Activated B cell treated with CpG ODN at 0.5 μM for 24 hours (primary cell): Measurements from ENCODE around the gene SERGEF. TPM values are rescaled to one million over a fixed set of nuclear protein-coding genes. Genes with fewer than 3 reads are reported as not detected.
"Not testable (repeated sequence)": the region's sequence is repeated elsewhere in the genome, so short reads cannot be mapped to it uniquely, and the experiment has no call there.

Experiments
- ATAC-seq: fragments of 200-7000 bp; cut with Tn5 transposase; one replicate; pipeline ENCODE4 v1.10.0; 2021; ENCODE audit warnings: low read depth, mild to moderate bottlenecking, moderate library complexity
- CTCF ChIA-PET: fragments of 350-600 bp; sonication (Branson Sonifier 250); formaldehyde crosslinking; loops from one replicate; lab custom pipeline; 2021; ENCODE audit warnings: antibody characterized with exemption; lab: Charles Lee
- POLR2A ChIA-PET: fragments of 350-600 bp; sonication (Branson Sonifier 250); formaldehyde crosslinking; loops from one replicate; lab custom pipeline; 2021; ENCODE audit warnings: antibody characterized with exemption; lab: Charles Lee
- DNase-seq: peaks from one replicate; pipeline ENCODE4 v3.0.0; 2022
- H3K27ac Mint-ChIP-seq: one replicate; pipeline ENCODE4 v1.8.0; 2020; ENCODE audit warnings: mixed read lengths
- H3K27me3 Mint-ChIP-seq: one replicate; pipeline ENCODE4 v1.8.0; 2021; ENCODE audit warnings: mixed read lengths
- H3K36me3 Mint-ChIP-seq: one replicate; pipeline ENCODE4 v1.8.0; 2021; ENCODE audit warnings: low read depth, mixed read lengths
- H3K4me1 Mint-ChIP-seq: one replicate; pipeline ENCODE4 v1.8.0; 2021; ENCODE audit warnings: mixed read lengths
- H3K4me3 Mint-ChIP-seq: one replicate; pipeline ENCODE4 v1.8.0; 2020; ENCODE audit warnings: mild to moderate bottlenecking, mixed read lengths
- H3K9me3 Mint-ChIP-seq: one replicate; pipeline ENCODE4 v1.8.0; 2020; ENCODE audit warnings: mixed read lengths
- intact Hi-C: fragments of 100-400 bp; cut with micrococcal nuclease; formaldehyde crosslinking; loops from one replicate; pipeline ENCODE4 v1.15.1; 2024
- total RNA-seq: library from RNA; stranded (reverse); gene quantifications from 2 replicates; pipeline ENCODE4 v1.2.3, GENCODE V29; 2022
- TF ChIP-seq, protein P1 (sequence below): fragments of 200-600 bp; IDR thresholded peaks from one replicate; pipeline ENCODE4 v1.8.0; 2022; ENCODE audit warnings: antibody characterized with exemption, mild to moderate bottlenecking

SERGEF gene
- total RNA-seq, 1 donor from 2014 or later = 38.4 TPM

DNA sequence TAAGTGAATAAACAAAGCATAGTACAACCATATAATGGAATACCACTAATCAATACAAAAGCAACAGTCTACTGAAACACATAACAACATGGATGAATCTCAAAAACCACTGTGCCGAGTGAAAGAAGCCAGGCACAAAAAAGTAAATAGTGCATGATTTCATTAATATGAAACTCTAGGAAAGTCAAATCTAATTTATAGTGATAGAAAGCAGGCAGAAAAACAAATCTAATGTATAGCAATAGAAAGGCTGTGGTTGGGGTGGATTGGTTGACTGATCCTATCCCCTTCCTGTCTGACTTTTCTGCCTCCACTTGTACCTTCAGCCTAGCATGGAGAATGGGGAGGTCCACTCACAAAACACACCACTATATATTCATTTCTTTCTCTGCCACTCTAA lies 115.4 kb downstream of the SERGEF start:
- Mint-ChIP-seq H3K4me1 (peaks cover 3% of the 10 kb centered on the region), H3K36me3 (peaks cover 44% of the 10 kb centered on the region), H3K27ac (no peak overlapping the region), H3K27me3 (no peaks in the 10 kb centered on the region), H3K9me3 (no peaks in the 10 kb centered on the region), H3K4me3 (no peak overlapping the region)
- TF ChIP-seq, protein P1, sequence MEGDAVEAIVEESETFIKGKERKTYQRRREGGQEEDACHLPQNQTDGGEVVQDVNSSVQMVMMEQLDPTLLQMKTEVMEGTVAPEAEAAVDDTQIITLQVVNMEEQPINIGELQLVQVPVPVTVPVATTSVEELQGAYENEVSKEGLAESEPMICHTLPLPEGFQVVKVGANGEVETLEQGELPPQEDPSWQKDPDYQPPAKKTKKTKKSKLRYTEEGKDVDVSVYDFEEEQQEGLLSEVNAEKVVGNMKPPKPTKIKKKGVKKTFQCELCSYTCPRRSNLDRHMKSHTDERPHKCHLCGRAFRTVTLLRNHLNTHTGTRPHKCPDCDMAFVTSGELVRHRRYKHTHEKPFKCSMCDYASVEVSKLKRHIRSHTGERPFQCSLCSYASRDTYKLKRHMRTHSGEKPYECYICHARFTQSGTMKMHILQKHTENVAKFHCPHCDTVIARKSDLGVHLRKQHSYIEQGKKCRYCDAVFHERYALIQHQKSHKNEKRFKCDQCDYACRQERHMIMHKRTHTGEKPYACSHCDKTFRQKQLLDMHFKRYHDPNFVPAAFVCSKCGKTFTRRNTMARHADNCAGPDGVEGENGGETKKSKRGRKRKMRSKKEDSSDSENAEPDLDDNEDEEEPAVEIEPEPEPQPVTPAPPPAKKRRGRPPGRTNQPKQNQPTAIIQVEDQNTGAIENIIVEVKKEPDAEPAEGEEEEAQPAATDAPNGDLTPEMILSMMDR = no peak
- ChIA-PET POLR2A (no interaction called here), CTCF (no interaction called here)
- DNase-seq (no peak), ATAC-seq (no peak)
- intact Hi-C loops = no loop called here

DNA sequence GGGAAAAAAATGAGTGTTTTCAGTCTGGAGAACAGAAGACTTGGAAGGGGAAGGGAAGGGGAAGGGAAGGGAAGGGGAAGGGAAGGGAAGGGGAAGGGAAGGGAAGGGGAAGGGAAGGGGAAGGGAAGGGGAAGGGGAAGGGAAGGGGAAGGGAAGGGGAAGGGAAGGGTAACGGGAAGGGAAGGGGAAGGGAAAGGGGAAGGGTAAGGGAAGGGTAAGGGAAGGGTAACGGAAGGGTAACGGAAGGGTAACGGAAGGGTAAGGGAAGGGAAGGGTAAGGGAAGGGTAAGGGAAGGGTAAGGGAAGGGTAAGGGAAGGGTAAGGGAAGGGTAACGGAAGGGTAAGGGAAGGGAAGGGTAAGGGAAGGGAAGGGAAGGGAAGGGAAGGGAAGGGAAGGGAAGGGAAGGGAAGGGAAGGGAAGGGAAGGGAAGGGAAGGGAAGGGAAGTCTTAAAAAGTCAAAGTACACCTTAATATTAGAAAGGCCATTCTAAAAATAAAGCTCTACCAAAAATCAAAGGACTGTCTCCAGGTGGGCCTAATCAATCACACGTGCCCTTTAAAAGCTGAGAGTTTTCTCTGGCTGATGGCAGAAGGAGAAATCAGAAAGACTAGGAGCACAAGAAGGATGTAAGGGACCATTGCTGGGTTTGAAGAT lies 116.2 kb downstream of the SERGEF start:
- peaks cover 46% of the 10 kb centered on the region for H3K36me3 Mint-ChIP-seq
- H3K9me3 Mint-ChIP-seq, POLR2A ChIA-PET, DNase-seq, intact Hi-C loops, CTCF ChIA-PET, H3K27me3 Mint-ChIP-seq, H3K27ac Mint-ChIP-seq, H3K4me3 Mint-ChIP-seq, H3K4me1 Mint-ChIP-seq, ATAC-seq: not testable (repeated sequence)

DNA sequence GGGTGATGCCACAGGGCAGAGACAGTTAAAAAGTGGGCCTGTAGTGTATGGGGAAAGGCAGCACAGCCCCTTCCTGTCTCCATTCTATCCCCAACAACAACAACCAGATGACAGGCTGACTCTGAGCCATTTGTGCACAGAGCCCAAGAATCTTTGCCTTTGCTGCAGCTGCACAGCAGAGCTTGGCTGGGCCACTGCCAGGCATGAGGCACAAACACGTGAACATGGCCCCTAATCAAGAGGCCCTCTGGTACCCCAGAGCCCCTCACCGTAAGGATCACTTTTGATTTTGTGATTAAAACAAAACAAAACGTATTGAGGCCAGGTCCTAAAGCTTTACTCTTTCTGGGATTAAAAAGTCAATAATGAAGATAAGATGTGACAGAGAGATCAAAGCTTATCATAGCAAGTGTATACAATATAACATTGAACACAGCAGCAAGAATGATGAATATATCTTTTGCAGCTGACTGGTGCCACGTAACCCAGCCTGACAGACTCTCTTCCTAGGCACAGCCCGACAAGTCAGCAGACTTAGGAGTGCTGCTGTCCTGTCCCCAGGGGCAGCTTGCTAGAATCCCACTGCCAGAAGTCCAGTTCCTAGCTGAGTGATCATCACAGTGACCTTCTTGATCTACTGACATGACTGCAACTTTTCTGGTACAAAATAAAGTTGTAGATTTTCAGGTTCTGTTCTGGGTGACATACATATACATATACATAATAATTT lies 117.8 kb downstream of the SERGEF start:
- CTCF ChIA-PET = no interaction called here

DNA sequence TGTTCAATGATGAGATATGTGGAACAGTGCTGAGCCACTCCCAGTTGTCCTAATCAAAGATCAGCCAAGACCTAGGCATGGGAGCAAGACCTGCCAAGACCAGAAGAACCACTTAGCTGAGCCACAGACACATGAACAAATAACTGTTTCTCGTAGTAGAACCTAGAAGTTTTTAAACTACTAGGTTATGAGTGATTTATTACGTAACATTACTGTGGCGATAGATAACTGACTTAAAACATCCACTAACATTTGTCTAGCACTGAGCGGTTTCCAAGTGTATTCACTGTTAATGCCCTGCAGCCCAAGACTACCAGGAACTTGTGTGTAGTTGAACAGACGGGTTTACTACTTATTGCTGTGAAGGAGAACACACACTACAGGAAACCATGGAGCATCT lies 120.4 kb downstream of the SERGEF start:
- intact Hi-C loops = no loop called here
- Mint-ChIP-seq H3K36me3 (peaks cover 47% of the 10 kb centered on the region), H3K9me3 (no peaks in the 10 kb centered on the region), H3K27me3 (no peaks in the 10 kb centered on the region), H3K4me1 (no peaks in the 10 kb centered on the region), H3K4me3 (no peak overlapping the region), H3K27ac (no peak overlapping the region)
- ChIA-PET CTCF (no interaction called here), POLR2A (no interaction called here)
- TF ChIP-seq, protein P1 = no peak
- no peak for ATAC-seq
- no peak for DNase-seq

More for the DNA sequence above, 117.8 kb downstream of the SERGEF start:
- H3K27me3 Mint-ChIP-seq = no peaks in the 10 kb centered on the region
- intact Hi-C loops = no loop called here
- no peak for DNase-seq
- H3K36me3 Mint-ChIP-seq = peaks cover 45% of the 10 kb centered on the region
- POLR2A ChIA-PET = no interaction called here
- no peak overlapping the region for H3K27ac Mint-ChIP-seq
- no peak for ATAC-seq
- H3K4me1 Mint-ChIP-seq = peaks cover 3% of the 10 kb centered on the region
- no peaks in the 10 kb centered on the region for H3K9me3 Mint-ChIP-seq
- H3K4me3 Mint-ChIP-seq = no peak overlapping the region
- TF ChIP-seq, protein P1 = no peak

DNA sequence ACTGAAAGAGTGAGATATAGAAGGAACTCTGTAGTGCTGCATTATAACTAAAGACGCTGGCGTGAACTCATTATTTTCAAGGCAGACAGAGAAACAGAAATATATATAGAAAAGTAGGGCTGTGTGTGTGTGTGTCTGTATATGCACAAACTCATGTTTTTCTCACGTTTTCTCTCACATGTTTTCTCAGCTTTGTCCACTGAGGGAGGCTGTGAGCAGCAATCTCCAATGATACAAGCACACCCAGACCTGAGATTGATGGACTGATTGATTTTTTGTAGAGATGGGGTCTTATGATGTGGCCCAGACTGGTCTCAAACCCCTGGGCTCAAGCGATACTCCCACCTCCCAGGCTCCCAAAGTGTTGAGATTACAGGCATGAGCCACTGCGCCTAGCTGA lies 122.5 kb downstream of the SERGEF start:
- Mint-ChIP-seq H3K4me1 (no peaks in the 10 kb centered on the region), H3K9me3 (no peaks in the 10 kb centered on the region), H3K36me3 (peaks cover 52% of the 10 kb centered on the region), H3K27ac (no peak overlapping the region), H3K4me3 (no peak overlapping the region), H3K27me3 (no peaks in the 10 kb centered on the region)
- DNase-seq (no peak), ATAC-seq (no peak)
- POLR2A ChIA-PET = no interaction called here
- intact Hi-C loops = no loop called here
- TF ChIP-seq, protein P1 = no peak
- CTCF ChIA-PET = no interaction called here
